SK-N-SH treated with all-trans-retinoic acid at 6 μM for 48 hours (cell line): ENCODE results near the gene HUS1.

Experiments used
- ATAC-seq: fragments of 200-7000 bp; cut with Tn5 transposase; 3 replicates; pipeline ENCODE4 v1.9.1; 2020; ENCODE audit warnings: mild to moderate bottlenecking, moderate library complexity
- BACH2 ChIP-seq: fragments of 250-450 bp; sonication (Bioruptor Pico); IDR thresholded peaks from 2 replicates; pipeline ENCODE4 v1.9.0; 2021; ENCODE audit warnings: mild to moderate bottlenecking, borderline replicate concordance
- CREB5 ChIP-seq: fragments of 250-450 bp; sonication (Bioruptor Pico); IDR thresholded peaks from 2 replicates; pipeline ENCODE4 v1.5.1; 2020; ENCODE audit warnings: low read depth, mild to moderate bottlenecking, moderate library complexity
- CSDC2 ChIP-seq: fragments of 250-450 bp; sonication (Bioruptor Pico); IDR thresholded peaks from 2 replicates; pipeline ENCODE4 v1.5.0; 2020; ENCODE audit warnings: mild to moderate bottlenecking, moderate library complexity
- CSRNP3 ChIP-seq: fragments of 250-450 bp; sonication (Bioruptor Pico); IDR thresholded peaks from 2 replicates; pipeline ENCODE4 v1.5.1; 2021; ENCODE audit warnings: mild to moderate bottlenecking, moderate library complexity
- ESRRG ChIP-seq: fragments of 250-450 bp; sonication (Bioruptor Pico); IDR thresholded peaks from 2 replicates; pipeline ENCODE4 v1.6.1; 2021; ENCODE audit warnings: mild to moderate bottlenecking
- GLIS3 ChIP-seq: fragments of 250-450 bp; sonication (Bioruptor Pico); IDR thresholded peaks from 2 replicates; pipeline ENCODE4 v1.5.0; 2020; ENCODE audit warnings: mild to moderate bottlenecking, moderate library complexity
- OSR1 ChIP-seq: fragments of 250-450 bp; sonication (Bioruptor Pico); IDR thresholded peaks from 2 replicates; pipeline ENCODE4 v1.8.0; 2022; ENCODE audit warnings: moderate library complexity, mild to moderate bottlenecking, inconsistent platforms
- PATZ1 ChIP-seq: fragments of 250-450 bp; sonication (Bioruptor Pico); IDR thresholded peaks from 2 replicates; pipeline ENCODE4 v1.8.0; 2020; ENCODE audit warnings: mild to moderate bottlenecking, moderate library complexity, borderline replicate concordance
- PPARA ChIP-seq: fragments of 250-450 bp; sonication (Bioruptor Pico); IDR thresholded peaks from 2 replicates; pipeline ENCODE4 v1.5.0; 2020; ENCODE audit warnings: mild to moderate bottlenecking, borderline replicate concordance
- RARB ChIP-seq: fragments of 250-450 bp; sonication (Bioruptor Pico); IDR thresholded peaks from 2 replicates; pipeline ENCODE4 v1.8.0; 2021; ENCODE audit warnings: mild to moderate bottlenecking, moderate library complexity
- SNAI2 ChIP-seq: fragments of 250-450 bp; sonication (Bioruptor Pico); IDR thresholded peaks from 2 replicates; pipeline ENCODE4 v1.5.0; 2020; ENCODE audit warnings: mild to moderate bottlenecking, moderate library complexity
- TCF4 ChIP-seq: fragments of 250-450 bp; sonication (Bioruptor Pico); IDR thresholded peaks from 2 replicates; pipeline ENCODE4 v1.8.0; 2021; ENCODE audit warnings: mild to moderate bottlenecking, moderate library complexity, borderline replicate concordance
- TOX ChIP-seq: fragments of 250-450 bp; sonication (Bioruptor Pico); IDR thresholded peaks from 2 replicates; pipeline ENCODE4 v1.8.0; 2021; ENCODE audit warnings: mild to moderate bottlenecking, moderate library complexity, borderline replicate concordance
- ZC3H10 ChIP-seq: fragments of 250-450 bp; sonication (Bioruptor Pico); IDR thresholded peaks from 2 replicates; pipeline ENCODE4 v1.5.1; 2021; ENCODE audit warnings: mild to moderate bottlenecking, moderate library complexity
- ZFP30 ChIP-seq: fragments of 450-650 bp; formaldehyde crosslinking; IDR thresholded peaks from 2 replicates; pipeline ENCODE4 v1.5.0; 2022; ENCODE audit warnings: mild to moderate bottlenecking, moderate library complexity
- ZNF565 ChIP-seq: fragments of 450-650 bp; formaldehyde crosslinking; conservative IDR thresholded peaks from 2 replicates; pipeline ENCODE4 v1.5.0; 2020; ENCODE audit warnings: low read depth, mild to moderate bottlenecking, moderate library complexity
- ZNF70 ChIP-seq: fragments of 450-650 bp; formaldehyde crosslinking; IDR thresholded peaks from 2 replicates; pipeline ENCODE4 v1.5.0; 2020; ENCODE audit warnings: mild to moderate bottlenecking, moderate library complexity
- ZNF8 ChIP-seq: fragments of 450-650 bp; formaldehyde crosslinking; IDR thresholded peaks from 2 replicates; pipeline ENCODE4 v1.5.0; 2020; ENCODE audit warnings: mild to moderate bottlenecking, moderate library complexity
- TF ChIP-seq, protein P1 (sequence below): fragments of 250-450 bp; sonication (Bioruptor Pico); IDR thresholded peaks from 2 replicates; pipeline ENCODE4 v1.8.0; 2021; ENCODE audit warnings: low read depth, mild to moderate bottlenecking, moderate library complexity, borderline replicate concordance
- TF ChIP-seq, protein P2 (sequence below): fragments of 250-450 bp; sonication (Bioruptor Pico); IDR thresholded peaks from 2 replicates; pipeline ENCODE4 v1.5.0; 2020; ENCODE audit warnings: mild to moderate bottlenecking, moderate library complexity

HUS1 gene

DNA sequence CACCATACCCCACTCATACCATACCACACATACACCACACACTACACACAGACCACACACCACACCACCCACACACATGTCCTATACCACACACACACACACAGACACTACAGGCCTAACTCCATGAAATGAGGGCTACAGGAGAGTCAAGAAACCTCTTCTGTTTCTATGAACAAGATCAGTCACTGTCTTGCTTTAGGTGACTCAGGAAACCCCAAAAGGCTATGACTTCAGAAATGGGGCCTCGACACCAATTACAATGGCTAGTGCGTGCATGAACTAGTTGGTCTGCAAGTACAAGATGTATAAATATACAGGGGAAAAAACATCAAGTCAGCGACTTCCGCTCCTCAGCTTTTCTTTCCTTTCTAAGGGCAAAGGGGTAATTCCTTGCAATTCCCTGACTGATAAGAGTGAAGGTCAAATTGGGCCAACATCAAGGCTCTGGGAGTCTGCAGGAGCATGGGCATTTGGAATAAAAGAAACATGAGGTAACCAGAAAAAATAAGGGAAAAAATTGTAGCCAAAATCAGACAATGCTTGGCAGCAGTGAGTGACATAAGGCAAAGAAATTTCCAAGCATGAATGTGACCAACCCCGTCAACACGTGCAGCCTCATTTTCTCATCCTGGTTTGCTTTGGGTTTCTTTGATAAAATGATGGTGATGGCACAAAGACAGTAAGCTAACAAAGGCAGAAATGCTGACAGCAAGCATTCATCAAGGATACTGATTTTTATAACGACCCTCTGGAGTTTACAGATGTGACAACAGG, 32.6 kb downstream of the HUS1 start:
- TF ChIP-seq, protein P1, sequence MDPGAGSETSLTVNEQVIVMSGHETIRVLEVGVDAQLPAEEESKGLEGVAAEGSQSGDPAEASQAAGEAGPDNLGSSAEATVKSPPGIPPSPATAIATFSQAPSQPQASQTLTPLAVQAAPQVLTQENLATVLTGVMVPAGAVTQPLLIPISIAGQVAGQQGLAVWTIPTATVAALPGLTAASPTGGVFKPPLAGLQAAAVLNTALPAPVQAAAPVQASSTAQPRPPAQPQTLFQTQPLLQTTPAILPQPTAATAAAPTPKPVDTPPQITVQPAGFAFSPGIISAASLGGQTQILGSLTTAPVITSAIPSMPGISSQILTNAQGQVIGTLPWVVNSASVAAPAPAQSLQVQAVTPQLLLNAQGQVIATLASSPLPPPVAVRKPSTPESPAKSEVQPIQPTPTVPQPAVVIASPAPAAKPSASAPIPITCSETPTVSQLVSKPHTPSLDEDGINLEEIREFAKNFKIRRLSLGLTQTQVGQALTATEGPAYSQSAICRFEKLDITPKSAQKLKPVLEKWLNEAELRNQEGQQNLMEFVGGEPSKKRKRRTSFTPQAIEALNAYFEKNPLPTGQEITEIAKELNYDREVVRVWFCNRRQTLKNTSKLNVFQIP (CRISPR knock-in tag), result no peak
- TF ChIP-seq PPARA (CRISPR knock-in tag) (no peak), TCF4 (CRISPR knock-in tag) (no peak), ZC3H10 (CRISPR knock-in tag) (no peak)
- no peak for ATAC-seq

DNA sequence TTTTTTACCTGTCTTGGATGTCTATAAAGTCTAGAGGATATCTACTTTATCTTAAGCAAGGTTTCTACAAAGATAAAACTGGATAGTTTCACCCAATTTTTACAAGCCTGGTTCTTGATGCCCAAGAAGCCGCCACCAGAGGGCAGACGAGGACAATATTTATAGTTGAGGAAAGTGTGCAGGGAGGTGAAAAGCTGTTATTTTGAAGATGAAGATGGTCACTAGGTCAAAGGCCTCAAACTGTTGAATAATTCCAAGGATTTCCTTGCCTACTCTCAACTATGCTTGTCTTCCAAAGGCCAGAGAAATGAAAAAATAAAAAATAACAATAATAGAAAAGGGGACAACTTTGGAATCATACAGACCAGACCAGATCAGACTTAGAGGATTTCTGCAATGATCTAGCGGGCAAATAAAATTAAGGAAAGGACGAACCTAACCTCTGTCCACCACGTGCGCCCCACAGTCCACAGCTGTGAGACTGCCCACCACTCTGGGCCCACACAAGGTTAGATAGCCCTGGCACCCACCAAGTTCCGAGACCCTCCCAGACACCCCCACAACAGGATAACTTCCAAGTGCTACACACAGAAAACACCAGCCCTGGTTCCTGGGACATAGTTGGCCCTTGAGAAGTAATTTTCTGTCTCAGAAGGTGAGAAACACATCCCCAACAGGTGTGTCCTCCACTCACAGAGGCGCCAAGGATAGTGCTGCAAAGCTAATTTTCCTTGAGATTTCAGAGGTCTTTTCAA, 34.0 kb downstream of the HUS1 start:
- peak; percentile 66 for ATAC-seq
- TF ChIP-seq, protein P2, sequence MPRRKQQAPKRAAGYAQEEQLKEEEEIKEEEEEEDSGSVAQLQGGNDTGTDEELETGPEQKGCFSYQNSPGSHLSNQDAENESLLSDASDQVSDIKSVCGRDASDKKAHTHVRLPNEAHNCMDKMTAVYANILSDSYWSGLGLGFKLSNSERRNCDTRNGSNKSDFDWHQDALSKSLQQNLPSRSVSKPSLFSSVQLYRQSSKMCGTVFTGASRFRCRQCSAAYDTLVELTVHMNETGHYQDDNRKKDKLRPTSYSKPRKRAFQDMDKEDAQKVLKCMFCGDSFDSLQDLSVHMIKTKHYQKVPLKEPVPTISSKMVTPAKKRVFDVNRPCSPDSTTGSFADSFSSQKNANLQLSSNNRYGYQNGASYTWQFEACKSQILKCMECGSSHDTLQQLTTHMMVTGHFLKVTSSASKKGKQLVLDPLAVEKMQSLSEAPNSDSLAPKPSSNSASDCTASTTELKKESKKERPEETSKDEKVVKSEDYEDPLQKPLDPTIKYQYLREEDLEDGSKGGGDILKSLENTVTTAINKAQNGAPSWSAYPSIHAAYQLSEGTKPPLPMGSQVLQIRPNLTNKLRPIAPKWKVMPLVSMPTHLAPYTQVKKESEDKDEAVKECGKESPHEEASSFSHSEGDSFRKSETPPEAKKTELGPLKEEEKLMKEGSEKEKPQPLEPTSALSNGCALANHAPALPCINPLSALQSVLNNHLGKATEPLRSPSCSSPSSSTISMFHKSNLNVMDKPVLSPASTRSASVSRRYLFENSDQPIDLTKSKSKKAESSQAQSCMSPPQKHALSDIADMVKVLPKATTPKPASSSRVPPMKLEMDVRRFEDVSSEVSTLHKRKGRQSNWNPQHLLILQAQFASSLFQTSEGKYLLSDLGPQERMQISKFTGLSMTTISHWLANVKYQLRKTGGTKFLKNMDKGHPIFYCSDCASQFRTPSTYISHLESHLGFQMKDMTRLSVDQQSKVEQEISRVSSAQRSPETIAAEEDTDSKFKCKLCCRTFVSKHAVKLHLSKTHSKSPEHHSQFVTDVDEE (CRISPR knock-in tag), result no peak
- TF ChIP-seq ZNF70 (CRISPR knock-in tag), result peak; percentile 66
- no peak for TF ChIP-seq CSRNP3 (CRISPR knock-in tag)
- no peak for TF ChIP-seq ZNF565 (CRISPR knock-in tag)
- no peak for TF ChIP-seq OSR1 (CRISPR knock-in tag)
- no peak for TF ChIP-seq ZC3H10 (CRISPR knock-in tag)
- TF ChIP-seq BACH2 (CRISPR knock-in tag), result no peak
- no peak for TF ChIP-seq GLIS3 (CRISPR knock-in tag)
- TF ChIP-seq TCF4 (CRISPR knock-in tag), result no peak

GRCh38 chr7:47944536-47945260, 34.7 kb downstream of the HUS1 start:
- ATAC-seq, result no peak; the same call in 1 of the 3 replicates
- TF ChIP-seq TOX (no peak), GLIS3 (CRISPR knock-in tag) (no peak), OSR1 (CRISPR knock-in tag) (no peak), SNAI2 (no peak), RARB (CRISPR knock-in tag) (no peak), BACH2 (CRISPR knock-in tag) (no peak), ZNF70 (CRISPR knock-in tag) (no peak), ZNF8 (CRISPR knock-in tag) (no peak), CSRNP3 (CRISPR knock-in tag) (no peak), ZC3H10 (CRISPR knock-in tag) (no peak), CSDC2 (no peak), ZNF565 (CRISPR knock-in tag) (no peak), ZFP30 (no peak), CREB5 (CRISPR knock-in tag) (no peak), ESRRG (no peak), PATZ1 (CRISPR knock-in tag) (no peak)
- TF ChIP-seq, protein P1 (CRISPR knock-in tag), result no peak
